Measurements from ENCODE around the gene ZNF280A.

- no peak for TF ChIP-seq CTCF (IDR thresholded peaks at IDR 0.05)
- no peak for TF ChIP-seq POLR2AphosphoS5 (IDR thresholded peaks at IDR 0.05)
- TF ChIP-seq POLR2A (IDR thresholded peaks at IDR 0.05) = no peak
- no peak for TF ChIP-seq EP300 (IDR thresholded peaks at IDR 0.05)
Observed at GRCh38 chr22:22547692-22548300, 27.7 kb upstream of the ZNF280A start.
